DMS114 treated with DMSO at 0.1 percent for 48 hours (cell line): Measurements from ENCODE around the gene NTPCR.
"Not testable (repeated sequence)": the region's sequence is repeated elsewhere in the genome, so short reads cannot be mapped to it uniquely, and the experiment has no call there.

Source experiments
- DNase-seq: peaks from one replicate; lab custom pipeline; 2025; ENCODE audit not compliant: unreplicated experiment; lab: John Stamatoyannopoulos, UW

Gene NTPCR

GRCh38 chr1:232983817-232984567 is 33.6 kb downstream of the NTPCR start:
- no peak for DNase-seq

GRCh38 chr1:232984577-232985425 is 34.4 kb downstream of the NTPCR start:
- no peak for DNase-seq

GRCh38 chr1:232985882-232986526 is 35.6 kb downstream of the NTPCR start:
- no peak for DNase-seq

GRCh38 chr1:232986527-232986922 is 36.1 kb downstream of the NTPCR start:
- DNase-seq = no peak

GRCh38 chr1:232987046-232987773 is 36.8 kb downstream of the NTPCR start:
- no peak for DNase-seq

- DNase-seq = no peak
Observed at GRCh38 chr1:232987774-232988140, 37.3 kb downstream of the NTPCR start.

- DNase-seq = no peak
Observed at GRCh38 chr1:232988572-232989040, 38.2 kb downstream of the NTPCR start.

GRCh38 chr1:232990176-232991128 is 40.0 kb downstream of the NTPCR start:
- DNase-seq = no peak

GRCh38 chr1:232991238-232991637 is 40.8 kb downstream of the NTPCR start:
- DNase-seq = no peak

- DNase-seq = no peak
Observed at GRCh38 chr1:232992227-232992626, 41.8 kb downstream of the NTPCR start.

GRCh38 chr1:232993555-232993954 is 43.1 kb downstream of the NTPCR start:
- no peak for DNase-seq

GRCh38 chr1:232995189-232995588 is 44.8 kb downstream of the NTPCR start:
- DNase-seq = no peak

- DNase-seq = no peak
Observed at GRCh38 chr1:232996143-232996542, 45.7 kb downstream of the NTPCR start.

- DNase-seq = no peak
Observed at GRCh38 chr1:232998138-232998537, 47.7 kb downstream of the NTPCR start.

GRCh38 chr1:232998646-232999045 is 48.2 kb downstream of the NTPCR start:
- no peak for DNase-seq

GRCh38 chr1:232999956-233000625 is 49.7 kb downstream of the NTPCR start:
- no peak for DNase-seq

- not testable (repeated sequence) for DNase-seq
Observed at GRCh38 chr1:233003638-233004037, 53.2 kb downstream of the NTPCR start.

- DNase-seq = no peak
Observed at GRCh38 chr1:233004451-233004850, 54.0 kb downstream of the NTPCR start.

GRCh38 chr1:233005156-233005555 is 54.7 kb downstream of the NTPCR start:
- no peak for DNase-seq
